GM19463 (cell line): ENCODE data around the gene CD164.
"Not testable (repeated sequence)": the region's sequence is repeated elsewhere in the genome, so short reads cannot be mapped to it uniquely, and the experiment has no call there.

Experiments used
- ATAC-seq: cut with Tn5 transposase; IDR thresholded peaks from one replicate; pipeline ENCODE4 v1.9.1; 2021; ENCODE audit warnings: mild to moderate bottlenecking, moderate library complexity; ENCODE audit not compliant: unreplicated experiment

CD164 gene

DNA sequence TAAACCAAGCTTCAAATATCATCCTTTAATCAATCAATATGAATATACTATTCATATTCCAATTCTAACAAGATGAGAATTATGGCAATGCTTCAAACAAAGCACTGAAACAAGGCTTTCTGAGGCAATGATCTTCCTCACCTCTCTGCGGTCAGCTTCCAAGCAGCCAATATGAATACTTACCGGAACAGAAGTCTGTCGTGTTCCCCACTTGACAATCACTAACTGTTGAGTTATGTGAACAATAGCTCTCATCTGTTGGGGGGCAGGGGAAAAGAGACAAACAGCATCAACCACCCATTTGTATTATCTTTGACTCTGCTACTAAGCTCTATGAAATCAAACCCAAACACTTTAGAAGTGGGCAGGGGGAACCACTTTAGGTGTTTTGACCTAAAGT is 4.5 kb downstream of the CD164 start:
- no peak for ATAC-seq

DNA sequence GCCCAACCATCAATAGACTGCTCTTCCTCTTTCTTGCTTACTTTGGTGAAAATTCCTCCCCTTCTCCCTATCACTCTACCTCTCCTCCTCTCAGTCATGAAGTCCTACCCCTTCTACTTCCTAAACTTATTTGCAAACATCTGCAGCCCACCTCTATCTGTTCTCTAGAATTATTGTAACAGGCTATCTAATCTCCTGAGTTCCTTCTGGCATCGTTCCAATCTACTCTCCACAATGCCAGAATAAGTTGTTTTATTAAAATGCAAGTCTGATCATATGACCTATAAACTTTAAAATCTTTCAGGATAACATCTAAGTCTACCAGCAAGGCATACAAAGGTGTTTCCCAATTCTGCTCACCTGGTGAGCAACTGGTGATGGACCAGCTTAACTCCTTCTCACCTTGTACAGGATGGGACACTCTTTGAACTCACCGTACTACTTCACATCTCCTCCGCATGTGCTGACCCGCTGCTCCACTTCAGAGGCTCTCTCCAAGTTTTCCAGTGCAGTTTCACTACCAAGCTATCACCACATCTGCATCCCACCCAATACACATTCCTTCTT is 7.9 kb downstream of the CD164 start:
- no peak for ATAC-seq

- ATAC-seq = peak; percentile 93
Measured at GRCh38 chr6:109373762-109374161, 8.5 kb downstream of the CD164 start.

DNA sequence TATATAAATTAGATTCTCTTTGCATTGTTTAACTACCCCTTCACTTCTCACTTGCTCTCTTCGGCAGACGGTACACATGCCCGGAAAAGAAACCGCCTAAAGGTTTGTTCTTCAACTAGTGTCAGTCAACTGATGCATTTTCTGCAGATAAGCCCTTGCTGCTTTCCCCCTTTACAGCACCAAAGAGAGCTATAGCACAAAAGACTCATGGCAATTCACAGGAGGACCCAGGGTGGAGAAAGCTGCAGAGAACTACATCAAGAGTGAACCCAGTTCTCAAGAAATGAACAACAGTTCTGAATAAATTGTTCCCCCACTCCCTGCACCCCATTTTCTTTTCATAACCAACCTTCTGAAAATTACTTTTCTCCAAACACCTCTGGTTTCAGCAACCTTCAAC is 8.9 kb downstream of the CD164 start:
- ATAC-seq = peak; percentile 4

DNA sequence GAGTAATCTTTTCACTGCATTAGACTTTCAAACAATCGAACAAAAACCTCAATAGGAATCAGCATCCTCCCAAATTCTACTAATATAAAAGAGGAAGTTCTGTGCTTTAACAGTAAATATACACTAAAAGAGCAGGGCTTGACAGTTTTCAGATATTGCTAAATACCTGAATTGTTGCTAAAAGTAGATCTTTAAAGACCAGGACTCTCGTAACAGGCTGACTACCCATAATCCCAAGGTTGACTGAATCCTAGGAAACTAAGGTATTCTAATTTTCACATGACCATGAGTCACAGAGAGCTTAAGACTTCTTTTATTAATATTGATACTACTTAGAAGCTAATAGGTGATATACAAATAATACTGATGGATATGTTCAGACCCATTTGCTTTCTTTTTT is 10.1 kb downstream of the CD164 start:
- no peak for ATAC-seq

- ATAC-seq = no peak
Measured at GRCh38 chr6:109370792-109371191, 11.5 kb downstream of the CD164 start.

- no peak for ATAC-seq
Measured at GRCh38 chr6:109370336-109370735, 11.9 kb downstream of the CD164 start.

- no peak for ATAC-seq
Measured at GRCh38 chr6:109369728-109370127, 12.5 kb downstream of the CD164 start.

- not testable (repeated sequence) for ATAC-seq
Measured at GRCh38 chr6:109364382-109365078, 17.7 kb downstream of the CD164 start.

GRCh38 chr6:109363753-109364152 is 18.5 kb downstream of the CD164 start:
- ATAC-seq = no peak

GRCh38 chr6:109362102-109362884 is 20.0 kb downstream of the CD164 start:
- ATAC-seq = no peak

DNA sequence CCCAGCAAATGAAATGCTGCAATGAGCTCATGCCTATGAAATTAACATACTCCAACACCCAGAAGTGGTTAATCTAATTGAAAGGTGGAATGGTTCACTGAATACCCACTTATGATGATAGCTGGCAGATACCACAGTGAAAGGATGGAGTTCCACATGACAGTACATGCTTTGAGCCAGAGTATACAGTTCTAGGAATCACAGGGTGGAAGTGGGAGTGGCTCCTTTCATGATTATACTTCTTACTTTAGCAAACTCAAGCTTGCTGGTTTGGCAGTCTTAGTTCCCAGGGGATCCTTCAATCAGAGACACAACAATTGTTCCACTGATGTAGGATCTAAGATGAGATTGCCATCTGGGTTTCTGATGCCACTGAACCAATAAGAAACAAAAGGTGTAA is 21.5 kb downstream of the CD164 start:
- no peak for ATAC-seq

- ATAC-seq = no peak
Measured at GRCh38 chr6:109360281-109360680, 22.0 kb downstream of the CD164 start.

GRCh38 chr6:109359248-109359647 is 23.0 kb downstream of the CD164 start:
- no peak for ATAC-seq

GRCh38 chr6:109358204-109358603 is 24.1 kb downstream of the CD164 start:
- ATAC-seq = no peak

DNA sequence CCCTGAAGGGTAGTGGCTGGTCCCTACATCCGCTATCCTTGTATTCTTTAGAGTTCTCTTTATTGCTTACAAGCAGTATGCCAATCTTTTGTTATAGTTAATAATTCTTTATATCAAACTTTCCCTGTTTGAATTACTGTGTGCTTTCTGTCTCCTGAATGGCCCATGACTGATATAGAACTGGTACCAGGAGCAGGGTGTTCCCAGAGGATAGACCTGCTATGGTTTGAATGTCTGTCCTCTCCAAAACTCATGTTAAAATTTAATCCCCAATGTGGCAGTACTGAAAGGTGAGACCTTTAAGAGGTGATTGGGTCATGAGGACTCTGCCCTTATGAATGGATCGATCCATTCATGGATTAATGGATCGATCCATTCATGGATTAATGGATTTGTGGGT is 26.0 kb downstream of the CD164 start:
- ATAC-seq = no peak

- ATAC-seq = no peak
Measured at GRCh38 chr6:109351231-109352130, 30.8 kb downstream of the CD164 start.

- ATAC-seq = no peak
Measured at GRCh38 chr6:109349419-109349987, 32.8 kb downstream of the CD164 start.

GRCh38 chr6:109348226-109348625 is 34.0 kb downstream of the CD164 start:
- no peak for ATAC-seq

GRCh38 chr6:109347779-109348178 is 34.5 kb downstream of the CD164 start:
- ATAC-seq = no peak

DNA sequence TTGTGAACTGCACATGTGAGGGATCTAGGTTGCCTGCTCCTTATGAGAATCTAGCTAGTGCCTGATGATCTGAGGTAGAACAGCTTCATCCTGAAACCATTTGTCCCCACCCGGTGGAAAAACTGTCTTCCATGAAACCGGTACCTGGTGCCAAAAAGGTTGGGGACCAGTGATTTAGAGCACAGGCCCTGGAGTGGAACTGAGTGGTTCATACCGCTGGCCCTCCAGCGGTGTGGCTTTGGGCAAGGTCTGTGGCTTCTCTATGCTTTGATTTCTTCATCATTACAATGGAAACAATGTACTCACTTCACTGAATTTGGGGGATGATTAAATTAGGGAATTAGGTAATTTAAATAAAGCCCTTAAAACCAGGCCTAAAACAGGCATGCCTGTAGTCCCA is 36.3 kb downstream of the CD164 start:
- ATAC-seq = no peak
